Measurements from ENCODE around the gene TCF21. TPM values are rescaled to one million over a fixed set of nuclear protein-coding genes. Genes with fewer than 3 reads are reported as not detected.
"Not testable (repeated sequence)": the region's sequence is repeated elsewhere in the genome, so short reads cannot be mapped to it uniquely, and the experiment has no call there.

Gene TCF21
- polyA plus RNA-seq, 1 of the 3 experiments (the other 2 are of a cell fraction): not detected

DNA sequence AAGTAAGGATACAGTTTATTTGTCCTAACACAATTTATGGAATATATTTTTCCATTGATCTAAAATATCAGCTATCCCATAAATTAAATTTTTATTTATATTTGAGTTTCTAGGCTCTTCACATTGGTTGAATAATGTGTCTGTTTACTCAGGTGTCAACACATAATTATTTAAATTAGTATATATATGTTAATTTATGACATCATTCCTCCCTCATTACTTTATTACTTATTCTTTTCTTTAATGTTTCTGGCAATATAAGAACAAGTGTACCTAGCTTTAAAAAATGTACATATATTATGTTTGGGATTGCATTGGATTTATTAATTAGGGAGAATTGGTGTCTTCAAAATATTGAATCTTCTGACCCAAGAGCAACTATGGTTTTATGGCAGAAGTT is 31.2 kb upstream of the TCF21 start:
- Histone ChIP-seq H2AFZ (ENCODE audit: low read depth) (no peak overlapping the region), H3K27me3 (ENCODE audit: insufficient read depth) (peaks cover 26% of the 10 kb centered on the region; the same call in 1 of the 2 replicates), H3F3A (replicated peaks; ENCODE audit: insufficient read depth) (no peaks in the 10 kb centered on the region), H3K4me3 (ENCODE audit: low read depth in 2 of 2, low read length in 1 of 2) (no peak overlapping the region), H3K9ac (no peak overlapping the region), H3K9me3 (0 out of 2 replicates have a peak, but pooled peaks cover 5% of the 10 kb centered on the region), H3K79me2 (ENCODE audit: insufficient read depth) (no peaks in the 10 kb centered on the region), H4K20me1 (ENCODE audit: insufficient read depth) (no peaks in the 10 kb centered on the region), H3K4me2 (no peak overlapping the region), H3K36me3 (replicated peaks in 1 of 2; ENCODE audit: control insufficient read depth in 1 of 2, insufficient read depth in 2 of 2, low read length in 1 of 2) (no peaks in the 10 kb centered on the region), H3K4me1 (ENCODE audit: control insufficient read depth in 1 of 2, insufficient read depth in 2 of 2, low read depth in 1 of 2, low read length in 1 of 2) (no peaks in the 10 kb centered on the region), H3K27ac (ENCODE audit: low read depth in 2 of 2, low read length in 1 of 2) (no peak overlapping the region), H3K9me2 (no peaks in the 10 kb centered on the region)
- ChIA-PET POLR2A (no interaction called here), CTCF (interaction anchor here (1.1 to 2.1 kb wide), 2 partner anchors 64 to 266 kb away, joined by 3 to 5 read pairs; no protein-coding TSS in a partner anchor)
- DNase-seq: no peak
- TF ChIP-seq IRF3 (IDR thresholded peaks at IDR 0.05; ENCODE audit: low read depth, low read length) (no peak), YY1 (IDR thresholded peaks at IDR 0.05; ENCODE audit: low read depth) (no peak), USF1 (IDR thresholded peaks at IDR 0.05; ENCODE audit: borderline replicate concordance, low read depth) (no peak), TAF1 (IDR thresholded peaks at IDR 0.05; ENCODE audit: borderline replicate concordance, low read depth, low read length) (no peak), FOXJ3 (CRISPR knock-in tag; IDR thresholded peaks at IDR 0.05) (no peak), NFIC (IDR thresholded peaks at IDR 0.05; ENCODE audit: borderline replicate concordance) (no peak), SMC3 (IDR thresholded peaks at IDR 0.05; ENCODE audit: low read depth, low read length) (no peak)
- TF ChIP-seq, protein P1, sequence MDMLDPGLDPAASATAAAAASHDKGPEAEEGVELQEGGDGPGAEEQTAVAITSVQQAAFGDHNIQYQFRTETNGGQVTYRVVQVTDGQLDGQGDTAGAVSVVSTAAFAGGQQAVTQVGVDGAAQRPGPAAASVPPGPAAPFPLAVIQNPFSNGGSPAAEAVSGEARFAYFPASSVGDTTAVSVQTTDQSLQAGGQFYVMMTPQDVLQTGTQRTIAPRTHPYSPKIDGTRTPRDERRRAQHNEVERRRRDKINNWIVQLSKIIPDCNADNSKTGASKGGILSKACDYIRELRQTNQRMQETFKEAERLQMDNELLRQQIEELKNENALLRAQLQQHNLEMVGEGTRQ (IDR thresholded peaks at IDR 0.05; ENCODE audit: borderline replicate concordance, low read depth, low read length): no peak

DNA sequence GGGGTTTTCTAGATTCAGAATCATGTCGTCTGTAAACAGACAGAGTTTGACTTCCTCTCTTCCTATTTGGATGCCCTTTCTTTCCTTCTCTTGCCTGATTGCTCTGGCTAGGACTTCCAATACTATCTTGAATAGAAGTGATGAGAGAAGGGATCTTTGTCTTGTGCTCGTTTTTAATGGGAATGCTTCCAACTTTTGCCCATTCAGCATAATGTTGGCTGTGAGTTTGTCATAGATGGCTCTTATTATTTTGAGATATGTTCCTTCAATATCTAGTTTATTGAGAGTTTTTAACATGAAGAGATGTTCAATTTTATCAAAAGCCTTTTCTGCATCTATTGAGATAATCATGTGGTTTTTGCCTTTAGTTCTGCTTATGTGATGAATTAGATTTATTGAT is 27.6 kb upstream of the TCF21 start:
- CTCF ChIA-PET: interaction anchor here (1.0 kb wide), 1 partner anchor 263 kb away, joined by 3 read pairs; no protein-coding TSS in a partner anchor

DNA sequence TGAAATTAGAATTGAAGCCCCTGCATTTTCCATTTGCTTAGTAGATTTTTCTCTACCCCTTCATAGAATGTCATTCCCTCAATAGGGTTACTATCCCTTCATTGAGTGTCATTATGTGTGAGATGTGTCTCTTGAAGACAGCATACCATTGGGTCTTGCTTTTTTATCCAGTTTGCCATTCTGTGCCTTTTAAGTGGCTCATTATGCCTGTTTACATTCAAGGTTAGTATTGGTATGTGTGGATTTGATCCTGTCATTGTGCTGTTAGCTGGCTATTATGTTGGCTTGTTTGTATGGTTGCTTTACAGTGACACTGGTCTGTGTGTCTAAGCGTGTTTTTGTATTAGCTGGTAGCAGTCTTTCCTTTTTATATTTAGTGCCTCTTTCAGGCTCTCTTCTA is 25.7 kb upstream of the TCF21 start:
- H2AFZ ChIP-seq (ENCODE audit: low read depth): no peak overlapping the region
- ChIA-PET POLR2A (no interaction called here), CTCF (no interaction called here)
- no peak overlapping the region for H3K27ac ChIP-seq (ENCODE audit: low read depth in 2 of 2, low read length in 1 of 2)
- no peak overlapping the region for H3K4me3 ChIP-seq (ENCODE audit: low read depth in 2 of 2, low read length in 1 of 2)
- no peaks in the 10 kb centered on the region for H3K79me2 ChIP-seq (ENCODE audit: insufficient read depth)
- DNase-seq: no peak
- H3F3A ChIP-seq (replicated peaks; ENCODE audit: insufficient read depth): no peaks in the 10 kb centered on the region
- WGBS (ENCODE audit: low lambda C conversion rate): 14% methylated on average over 1 of the region's 1 CpG
- no peaks in the 10 kb centered on the region for H3K9me2 ChIP-seq
- H4K20me1 ChIP-seq (ENCODE audit: insufficient read depth): no peaks in the 10 kb centered on the region
- H3K36me3 ChIP-seq (replicated peaks in 1 of 2; ENCODE audit: control insufficient read depth in 1 of 2, insufficient read depth in 2 of 2, low read length in 1 of 2): no peaks in the 10 kb centered on the region
- no peaks in the 10 kb centered on the region for H3K4me1 ChIP-seq (ENCODE audit: control insufficient read depth in 1 of 2, insufficient read depth in 2 of 2, low read depth in 1 of 2, low read length in 1 of 2)
- H3K4me2 ChIP-seq: no peak overlapping the region
- 0 out of 2 replicates have a peak, but pooled peaks cover 6% of the 10 kb centered on the region for H3K9me3 ChIP-seq
- H3K9ac ChIP-seq: no peak overlapping the region
- H3K27me3 ChIP-seq (ENCODE audit: insufficient read depth): no peaks in the 10 kb centered on the region
- TF ChIP-seq MAX (IDR thresholded peaks at IDR 0.05; ENCODE audit: low read depth) (no peak), NRF1 (IDR thresholded peaks at IDR 0.05; ENCODE audit: low read depth, low read length) (no peak), CTCF (IDR thresholded peaks at IDR 0.05) (no peak), SMC3 (IDR thresholded peaks at IDR 0.05; ENCODE audit: low read depth, low read length) (no peak), EP300 (IDR thresholded peaks at IDR 0.05; ENCODE audit: borderline replicate concordance in 1 of 2, low read depth in 1 of 2, low read length in 1 of 2) (no peak), RCOR1 (IDR thresholded peaks at IDR 0.05; ENCODE audit: low read length) (no peak), USF1 (IDR thresholded peaks at IDR 0.05; ENCODE audit: borderline replicate concordance, low read depth) (no peak), CHD2 (IDR thresholded peaks at IDR 0.05; ENCODE audit: low read length, partially characterized antibody) (no peak), SIN3A (IDR thresholded peaks at IDR 0.05; ENCODE audit: borderline replicate concordance, low read depth, low read length) (no peak), RFX5 (IDR thresholded peaks at IDR 0.05; ENCODE audit: low read length) (no peak)

More for the DNA sequence above, 27.6 kb upstream of the TCF21 start:
- WGBS (ENCODE audit: low lambda C conversion rate): 2% methylated on average over 2 of the region's 2 CpGs
- H3K27ac ChIP-seq (ENCODE audit: low read depth in 2 of 2, low read length in 1 of 2); DNase-seq; H3K36me3 ChIP-seq (replicated peaks in 1 of 2; ENCODE audit: control insufficient read depth in 1 of 2, insufficient read depth in 2 of 2, low read length in 1 of 2); H3K4me1 ChIP-seq (ENCODE audit: control insufficient read depth in 1 of 2, insufficient read depth in 2 of 2, low read depth in 1 of 2, low read length in 1 of 2); H3K4me2 ChIP-seq; H2AFZ ChIP-seq (ENCODE audit: low read depth); H3K9me3 ChIP-seq; H3K79me2 ChIP-seq (ENCODE audit: insufficient read depth); H3K9me2 ChIP-seq; H4K20me1 ChIP-seq (ENCODE audit: insufficient read depth); H3K9ac ChIP-seq; H3K4me3 ChIP-seq (ENCODE audit: low read depth in 2 of 2, low read length in 1 of 2); H3F3A ChIP-seq (replicated peaks; ENCODE audit: insufficient read depth); POLR2A ChIA-PET; H3K27me3 ChIP-seq (ENCODE audit: insufficient read depth): not testable (repeated sequence)

Data from SK-N-SH (cell line).